GM18508 (cell line): Measurements from ENCODE around the gene CFL1.

Source experiments
- ATAC-seq: cut with Tn5 transposase; IDR thresholded peaks from one replicate; pipeline ENCODE4 v1.9.1; 2021; ENCODE audit warnings: moderate number of reproducible peaks; ENCODE audit not compliant: insufficient read depth, unreplicated experiment

CFL1 gene

DNA sequence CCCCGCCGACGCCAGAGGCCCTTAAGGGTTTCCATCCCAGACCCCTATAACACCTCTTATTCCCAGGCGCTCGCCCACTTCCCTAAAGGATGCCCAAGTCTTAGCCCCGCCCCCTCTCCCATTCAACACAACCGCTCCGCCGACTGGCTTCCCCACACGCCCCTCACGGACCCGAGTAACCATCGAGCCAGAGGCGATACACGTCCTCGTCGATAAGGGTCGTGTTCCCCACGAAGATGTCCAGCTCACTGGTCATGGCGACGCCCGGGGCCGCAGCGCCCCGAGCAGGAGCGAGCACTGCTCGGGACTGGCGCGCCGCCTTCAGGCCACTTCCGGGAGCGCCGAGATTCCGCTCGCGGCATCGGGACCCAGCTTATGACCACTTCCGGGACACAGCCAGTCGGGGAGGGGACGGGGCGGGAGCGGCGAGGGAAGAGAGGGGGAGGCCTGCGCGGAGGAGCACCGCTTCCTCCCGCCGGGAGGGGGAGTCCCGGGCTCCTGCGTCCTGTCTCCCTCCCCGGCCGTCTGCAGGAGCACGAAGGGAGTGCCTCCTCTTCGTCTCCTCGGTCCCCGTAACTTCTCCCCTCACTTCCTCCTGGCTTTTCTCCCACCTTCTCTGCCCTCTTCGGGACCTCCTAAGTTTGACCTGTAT is 30.3 kb upstream of the CFL1 start, which contains the start of gene FIBP:
TSS of gene FIBP (minus strand) at position 309 of the 652 bp plus-strand sequence. CDS start at position 256, 53 bp downstream.
- ATAC-seq = no peak

- ATAC-seq = no peak
Measured at GRCh38 chr11:65887723-65888162, 29.8 kb upstream of the CFL1 start.

DNA sequence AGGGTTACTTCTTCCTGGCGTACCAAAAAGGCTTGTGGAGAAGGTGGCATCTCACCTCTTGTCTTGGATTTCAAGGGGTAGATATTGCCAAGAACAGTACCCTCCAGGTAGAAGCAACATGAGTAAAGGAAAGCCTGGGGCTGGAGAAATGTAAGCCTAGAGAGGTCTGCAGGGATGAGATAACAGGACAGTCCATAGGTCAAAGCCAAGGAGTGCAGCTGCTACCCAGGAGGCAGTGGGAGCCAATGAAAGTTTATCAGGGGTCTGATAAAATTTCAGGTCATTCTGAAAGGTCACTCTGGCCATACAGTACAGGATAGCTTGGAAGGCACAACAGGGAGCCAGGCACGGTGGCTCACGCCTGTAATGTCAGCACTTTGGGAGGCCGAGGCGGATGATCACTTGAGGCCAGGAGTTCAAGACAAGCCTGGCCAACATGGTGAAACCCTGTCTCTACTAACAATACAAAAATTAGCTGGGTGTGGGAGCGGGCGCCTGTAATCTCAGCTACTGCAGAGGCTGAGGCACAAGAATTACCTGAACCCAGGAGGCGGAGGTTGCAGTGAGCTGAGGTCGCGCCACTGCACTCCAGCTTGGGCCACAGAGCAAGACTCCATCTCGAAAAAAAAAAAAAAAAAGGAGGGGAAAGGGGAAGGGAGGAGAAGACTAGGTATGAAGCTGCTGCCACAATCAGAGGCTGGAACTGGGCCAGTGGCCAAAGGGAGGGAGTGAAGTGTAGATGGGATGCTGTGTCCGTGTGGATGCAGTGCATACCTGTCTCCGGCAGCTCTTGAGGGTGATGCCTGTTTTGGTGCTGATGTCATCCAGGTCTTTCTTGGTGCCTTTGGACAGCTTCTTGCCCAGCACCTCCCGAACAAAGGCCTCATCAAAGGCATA is 29.1 kb upstream of the CFL1 start:
- no peak for ATAC-seq

GRCh38 chr11:65885808-65886536 is 28.0 kb upstream of the CFL1 start:
- ATAC-seq = no peak

DNA sequence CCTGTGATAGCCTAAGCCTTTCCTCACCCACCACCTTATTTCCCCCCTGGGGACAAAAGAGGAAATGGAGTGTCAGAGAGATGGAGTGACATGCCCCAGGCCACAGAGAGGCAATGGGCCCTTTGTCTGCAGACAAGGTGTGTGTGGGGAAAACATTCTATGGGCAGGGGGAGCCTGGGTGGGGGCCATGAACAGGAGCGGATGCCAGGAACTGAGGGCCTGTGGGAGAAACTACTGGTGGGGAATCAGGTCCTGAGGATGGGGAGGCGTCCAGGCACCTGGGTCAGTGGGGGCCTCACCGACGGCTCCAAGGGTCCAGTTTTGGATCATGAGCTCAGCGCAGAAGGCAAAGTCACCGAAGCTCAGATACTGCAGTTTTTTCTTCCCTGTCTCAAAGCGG is 27.3 kb upstream of the CFL1 start:
- ATAC-seq = no peak

- ATAC-seq = no peak
Measured at GRCh38 chr11:65884716-65885092, 26.7 kb upstream of the CFL1 start.

DNA sequence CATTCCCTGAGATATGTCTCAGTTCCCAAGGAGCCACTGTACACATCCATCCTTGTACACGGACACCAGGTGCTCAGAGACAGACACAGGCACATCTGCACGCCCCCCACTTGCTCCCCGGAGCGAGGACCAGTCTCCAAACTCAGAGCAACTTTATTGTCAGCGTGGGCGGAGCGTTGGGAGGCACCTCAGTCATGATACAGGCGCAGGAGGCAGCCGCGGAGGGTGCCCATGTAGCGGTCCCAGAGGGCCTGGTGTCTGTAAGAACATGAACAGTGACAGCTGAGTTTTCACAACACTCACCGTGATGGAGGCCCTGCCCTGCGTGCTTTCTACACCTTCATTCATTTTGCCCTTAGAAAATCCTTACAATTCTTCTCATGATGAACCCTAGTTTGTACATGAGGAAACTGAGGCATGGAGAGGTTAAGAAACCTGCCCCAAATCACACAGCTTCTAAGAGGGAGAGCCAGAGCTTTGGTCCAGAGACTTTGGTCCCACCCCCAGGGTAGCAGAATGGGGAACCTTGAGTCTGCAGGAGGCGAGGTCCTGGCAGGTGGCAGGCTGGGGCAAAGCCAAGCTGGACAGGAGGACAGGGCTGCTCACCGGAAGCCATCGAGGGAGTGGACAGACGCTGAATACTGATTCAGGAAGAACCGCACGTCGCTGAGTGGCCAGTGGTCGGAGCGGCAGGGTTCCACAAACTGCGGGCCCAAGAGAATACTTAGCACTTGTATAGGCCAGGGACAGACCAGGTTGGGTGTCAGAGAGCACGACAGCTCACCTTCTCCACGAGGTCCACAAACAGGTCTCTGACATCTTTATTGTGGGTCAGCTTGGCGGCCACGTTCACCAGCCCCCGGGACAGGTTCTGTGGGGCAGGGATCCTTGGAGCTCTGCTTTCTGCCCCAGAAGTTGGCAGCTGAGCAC is 26.1 kb upstream of the CFL1 start:
- no peak for ATAC-seq

GRCh38 chr11:65883058-65883761 is 25.2 kb upstream of the CFL1 start:
- no peak for ATAC-seq

GRCh38 chr11:65882120-65883057 is 24.4 kb upstream of the CFL1 start:
- ATAC-seq = no peak

- ATAC-seq = no peak
Measured at GRCh38 chr11:65880844-65881421, 23.0 kb upstream of the CFL1 start.

DNA sequence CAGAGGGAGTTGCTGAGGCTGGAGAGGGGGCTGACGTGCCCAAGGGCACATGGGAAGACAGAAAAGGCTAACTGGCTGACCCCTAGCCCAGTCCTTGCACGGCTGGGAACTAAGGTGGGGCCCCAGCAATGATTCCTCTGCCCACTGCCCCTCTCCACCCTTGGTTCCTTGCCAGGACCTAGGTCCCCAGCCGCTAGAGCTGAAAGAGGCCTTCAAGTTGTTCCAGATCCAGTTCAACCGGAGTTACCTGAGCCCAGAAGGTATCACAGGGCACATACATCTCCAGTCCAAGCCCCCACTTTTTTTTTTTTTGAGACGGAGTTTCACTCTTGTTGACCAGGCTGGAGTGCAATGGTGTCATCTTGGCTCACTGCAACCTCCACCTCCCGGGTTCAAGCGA is 22.0 kb upstream of the CFL1 start:
- no peak for ATAC-seq

DNA sequence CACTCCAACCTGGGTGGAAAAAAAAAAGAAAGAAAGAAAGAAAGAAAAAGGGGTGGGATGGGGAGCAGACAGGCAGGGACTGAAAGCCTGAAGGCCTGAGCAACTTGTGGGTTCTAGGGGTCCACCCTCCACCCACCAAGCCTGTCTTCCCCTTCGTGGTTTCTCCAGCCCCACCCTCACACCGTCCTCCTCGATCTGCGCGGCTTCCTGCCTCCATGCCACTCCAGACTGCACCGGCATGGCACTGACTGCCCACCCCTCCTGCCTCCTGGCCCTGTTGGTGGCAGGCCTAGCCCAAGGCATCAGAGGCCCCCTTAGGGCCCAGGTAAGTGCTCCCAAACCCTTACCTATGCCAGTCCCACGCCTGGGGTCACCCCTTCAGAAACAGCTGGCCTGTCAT is 21.6 kb upstream of the CFL1 start, which contains the start of gene CTSW:
TSS of gene CTSW (plus strand) at position 221 of the 400 bp plus-strand sequence. CDS start at position 239, 18 bp downstream.
- ATAC-seq = no peak

GRCh38 chr11:65873318-65874156 is 15.6 kb upstream of the CFL1 start:
- ATAC-seq = no peak

DNA sequence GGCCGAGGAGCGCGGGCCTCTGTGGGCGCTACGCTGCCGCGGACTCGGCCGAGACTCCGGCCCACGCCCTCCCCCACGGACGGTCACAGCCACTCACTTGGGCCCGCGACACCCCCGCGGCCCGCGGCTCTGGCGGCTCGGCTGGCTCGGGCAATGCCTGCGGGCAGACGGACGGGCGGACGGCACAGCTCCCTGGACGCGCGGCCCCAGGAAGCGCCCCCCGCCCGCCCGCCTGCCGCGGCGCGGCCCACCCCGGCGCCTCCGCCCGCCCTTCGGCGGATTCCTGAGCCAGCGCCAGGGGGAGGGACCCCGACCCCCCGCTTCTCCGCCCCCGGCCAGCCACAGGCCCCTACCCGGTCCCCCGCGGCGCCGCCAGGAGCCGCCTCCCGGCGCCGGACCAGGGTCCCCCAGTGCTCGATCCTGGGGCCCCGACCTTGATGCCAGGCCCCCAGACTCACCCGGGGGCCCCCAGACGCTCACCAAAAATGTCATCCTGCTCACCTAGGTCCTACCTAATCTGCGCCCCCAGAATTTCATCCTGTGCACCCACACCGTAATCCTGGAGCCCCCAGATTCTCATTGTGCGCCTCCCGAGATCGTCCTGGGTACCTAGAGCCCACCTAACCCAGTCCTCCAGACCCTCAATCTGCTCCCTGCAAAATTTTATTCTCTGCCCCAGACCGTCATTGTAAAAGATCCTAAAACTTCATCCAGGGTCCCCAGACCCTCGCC is 14.8 kb upstream of the CFL1 start, which contains the start of gene EFEMP2:
TSS of gene EFEMP2 (minus strand) at position 215 of the 732 bp plus-strand sequence. CDS start 446 bp downstream, outside the sequence.
- ATAC-seq = no peak

DNA sequence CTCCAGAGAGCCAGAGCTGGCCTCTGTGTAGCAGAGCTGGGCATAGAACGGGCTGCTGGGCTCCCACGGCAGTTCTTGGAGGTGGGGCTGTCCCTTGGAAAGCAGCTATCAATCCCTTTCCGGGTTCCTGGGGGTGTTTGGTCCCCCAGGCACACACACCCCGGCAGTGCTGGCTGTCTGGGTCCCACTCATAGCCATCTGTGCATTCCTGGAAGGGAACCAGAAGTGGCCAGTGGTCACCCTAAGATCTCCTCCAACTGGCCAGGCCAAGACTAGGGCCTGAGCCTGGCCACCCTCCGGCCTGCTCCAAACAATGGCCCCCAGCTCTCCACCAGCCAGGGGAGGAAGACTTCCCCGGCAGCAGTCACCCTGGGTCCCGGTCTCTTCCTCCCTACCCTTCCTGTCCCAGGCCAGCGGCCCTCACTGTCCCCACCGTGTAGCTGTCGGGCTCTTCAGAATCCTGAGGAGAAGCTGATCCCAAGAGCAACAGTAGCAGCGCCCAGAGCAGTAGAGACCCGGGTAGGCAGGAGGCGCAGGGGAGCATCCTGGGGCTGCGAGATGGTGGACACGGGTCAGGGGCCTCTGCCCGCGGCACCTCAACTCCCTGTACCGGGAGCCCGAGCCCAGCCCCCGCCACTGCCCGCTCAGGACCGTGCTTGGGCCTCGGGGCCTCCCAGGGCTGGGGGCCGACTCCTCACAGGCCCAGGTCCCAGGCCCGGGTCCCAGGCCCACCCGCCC is 14.0 kb upstream of the CFL1 start:
- ATAC-seq = no peak
